Ishikawa (cell line): ENCODE data around the gene TPSAB1.

ENCODE experiments used
- CEBPB ChIP-seq: IDR thresholded peaks from 2 replicates; pipeline ENCODE4 v1.6.1; 2012
- CREB1 ChIP-seq: IDR thresholded peaks from 2 replicates; pipeline ENCODE4 v1.6.1; 2012; ENCODE audit warnings: low read depth
- EGR1 ChIP-seq: IDR thresholded peaks from 2 replicates; pipeline ENCODE4 v1.6.1; 2012
- EP300 ChIP-seq: IDR thresholded peaks from 2 replicates; pipeline ENCODE4 v1.6.1; 2012; ENCODE audit warnings: borderline replicate concordance
- FOXM1 ChIP-seq: IDR thresholded peaks from 2 replicates; pipeline ENCODE4 v1.6.1; 2012; ENCODE audit warnings: low read depth, borderline replicate concordance
- MAX ChIP-seq: IDR thresholded peaks from 2 replicates; pipeline ENCODE4 v1.6.1; 2012
- NFIC ChIP-seq: IDR thresholded peaks from 2 replicates; pipeline ENCODE4 v1.6.1; 2012
- RAD21 ChIP-seq: IDR thresholded peaks from 2 replicates; pipeline ENCODE4 v1.6.1; 2012; ENCODE audit warnings: low read depth
- TAF1 ChIP-seq: IDR thresholded peaks from 2 replicates; pipeline ENCODE4 v1.6.1; 2012; ENCODE audit warnings: low read depth, mild to moderate bottlenecking
- TCF12 ChIP-seq: IDR thresholded peaks from 2 replicates; pipeline ENCODE4 v1.6.1; 2012; ENCODE audit warnings: low read depth
- TEAD4 ChIP-seq: IDR thresholded peaks from 2 replicates; pipeline ENCODE4 v1.6.1; 2012
- YY1 ChIP-seq: IDR thresholded peaks from 2 replicates; pipeline ENCODE4 v1.6.1; 2012; ENCODE audit warnings: low read depth
- ZBTB7A ChIP-seq: IDR thresholded peaks from 2 replicates; pipeline ENCODE4 v1.6.1; 2012; ENCODE audit warnings: low read depth
- TF ChIP-seq, protein P1 (sequence below): IDR thresholded peaks from 2 replicates; pipeline ENCODE4 v1.6.1; 2012
- TF ChIP-seq, protein P2 (sequence below): IDR thresholded peaks from 2 replicates; pipeline ENCODE4 v1.6.1; 2012; ENCODE audit warnings: low read depth, mild to moderate bottlenecking

TPSAB1 gene

GRCh38 chr16:1257561-1258224, 17.2 kb downstream of the TPSAB1 start:
- TF ChIP-seq EGR1 (no peak), FOXM1 (no peak), TAF1 (no peak), CEBPB (no peak)
- TF ChIP-seq, protein P1, sequence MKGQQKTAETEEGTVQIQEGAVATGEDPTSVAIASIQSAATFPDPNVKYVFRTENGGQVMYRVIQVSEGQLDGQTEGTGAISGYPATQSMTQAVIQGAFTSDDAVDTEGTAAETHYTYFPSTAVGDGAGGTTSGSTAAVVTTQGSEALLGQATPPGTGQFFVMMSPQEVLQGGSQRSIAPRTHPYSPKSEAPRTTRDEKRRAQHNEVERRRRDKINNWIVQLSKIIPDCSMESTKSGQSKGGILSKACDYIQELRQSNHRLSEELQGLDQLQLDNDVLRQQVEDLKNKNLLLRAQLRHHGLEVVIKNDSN: no peak

DNA sequence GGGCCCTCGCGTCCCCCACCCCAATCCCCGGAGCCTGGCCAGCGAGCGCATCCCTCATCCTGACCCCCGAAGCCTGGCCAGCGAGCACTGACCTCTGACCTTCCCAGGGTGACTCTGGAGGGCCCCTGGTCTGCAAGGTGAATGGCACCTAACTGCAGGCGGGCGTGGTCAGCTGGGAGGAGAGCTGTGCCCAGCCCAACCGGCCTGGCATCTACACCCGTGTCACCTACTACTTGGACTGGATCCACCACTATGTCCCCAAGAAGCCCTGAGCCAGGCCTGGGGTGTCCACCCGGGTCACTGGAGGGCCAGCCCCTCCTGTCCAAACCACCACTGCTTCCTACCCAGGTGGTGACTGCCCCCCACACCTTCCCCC, 17.7 kb downstream of the TPSAB1 start:
- TF ChIP-seq, protein P2, sequence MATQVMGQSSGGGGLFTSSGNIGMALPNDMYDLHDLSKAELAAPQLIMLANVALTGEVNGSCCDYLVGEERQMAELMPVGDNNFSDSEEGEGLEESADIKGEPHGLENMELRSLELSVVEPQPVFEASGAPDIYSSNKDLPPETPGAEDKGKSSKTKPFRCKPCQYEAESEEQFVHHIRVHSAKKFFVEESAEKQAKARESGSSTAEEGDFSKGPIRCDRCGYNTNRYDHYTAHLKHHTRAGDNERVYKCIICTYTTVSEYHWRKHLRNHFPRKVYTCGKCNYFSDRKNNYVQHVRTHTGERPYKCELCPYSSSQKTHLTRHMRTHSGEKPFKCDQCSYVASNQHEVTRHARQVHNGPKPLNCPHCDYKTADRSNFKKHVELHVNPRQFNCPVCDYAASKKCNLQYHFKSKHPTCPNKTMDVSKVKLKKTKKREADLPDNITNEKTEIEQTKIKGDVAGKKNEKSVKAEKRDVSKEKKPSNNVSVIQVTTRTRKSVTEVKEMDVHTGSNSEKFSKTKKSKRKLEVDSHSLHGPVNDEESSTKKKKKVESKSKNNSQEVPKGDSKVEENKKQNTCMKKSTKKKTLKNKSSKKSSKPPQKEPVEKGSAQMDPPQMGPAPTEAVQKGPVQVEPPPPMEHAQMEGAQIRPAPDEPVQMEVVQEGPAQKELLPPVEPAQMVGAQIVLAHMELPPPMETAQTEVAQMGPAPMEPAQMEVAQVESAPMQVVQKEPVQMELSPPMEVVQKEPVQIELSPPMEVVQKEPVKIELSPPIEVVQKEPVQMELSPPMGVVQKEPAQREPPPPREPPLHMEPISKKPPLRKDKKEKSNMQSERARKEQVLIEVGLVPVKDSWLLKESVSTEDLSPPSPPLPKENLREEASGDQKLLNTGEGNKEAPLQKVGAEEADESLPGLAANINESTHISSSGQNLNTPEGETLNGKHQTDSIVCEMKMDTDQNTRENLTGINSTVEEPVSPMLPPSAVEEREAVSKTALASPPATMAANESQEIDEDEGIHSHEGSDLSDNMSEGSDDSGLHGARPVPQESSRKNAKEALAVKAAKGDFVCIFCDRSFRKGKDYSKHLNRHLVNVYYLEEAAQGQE: no peak
- no peak for TF ChIP-seq ZBTB7A
- TF ChIP-seq TCF12: no peak
- TF ChIP-seq YY1: no peak
- TF ChIP-seq NFIC: no peak
- TF ChIP-seq, protein P1: no peak
- no peak for TF ChIP-seq TAF1
- TF ChIP-seq CREB1: no peak
- no peak for TF ChIP-seq EGR1
- TF ChIP-seq TEAD4: no peak
- TF ChIP-seq EP300: no peak
- TF ChIP-seq CEBPB: no peak
- TF ChIP-seq FOXM1: no peak
- no peak for TF ChIP-seq RAD21
- no peak for TF ChIP-seq MAX

- TF ChIP-seq CEBPB: no peak
- no peak for TF ChIP-seq TAF1
- TF ChIP-seq ZBTB7A: 0 out of 2 replicates have a peak, but pooled peaks have one; percentile 38
- no peak for TF ChIP-seq MAX
- no peak for TF ChIP-seq YY1
- TF ChIP-seq, protein P1: no peak
- TF ChIP-seq TEAD4: no peak
- TF ChIP-seq NFIC: no peak
These were observed 18.6 kb downstream of the TPSAB1 start for GRCh38 chr16:1258906-1259759.

DNA sequence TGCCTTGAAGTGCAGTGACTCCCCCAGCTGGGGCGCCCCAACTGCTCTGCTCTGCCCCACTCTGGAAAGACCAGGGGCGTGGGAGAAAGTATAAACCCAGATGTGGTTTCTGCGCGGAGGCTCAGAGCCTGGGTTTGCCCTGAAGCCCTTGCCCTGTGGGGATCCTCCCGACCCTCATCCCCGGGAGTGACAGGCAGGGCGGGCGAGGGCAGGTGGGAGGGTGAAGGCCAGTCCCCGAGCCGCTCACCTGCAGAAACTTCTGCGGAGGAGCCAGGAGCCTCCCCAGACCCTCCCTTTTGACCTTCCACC, 19.2 kb downstream of the TPSAB1 start:
- TF ChIP-seq EP300: no peak

GRCh38 chr16:1260101-1260680, 19.7 kb downstream of the TPSAB1 start:
- TF ChIP-seq YY1 (no peak), TCF12 (no peak)

DNA sequence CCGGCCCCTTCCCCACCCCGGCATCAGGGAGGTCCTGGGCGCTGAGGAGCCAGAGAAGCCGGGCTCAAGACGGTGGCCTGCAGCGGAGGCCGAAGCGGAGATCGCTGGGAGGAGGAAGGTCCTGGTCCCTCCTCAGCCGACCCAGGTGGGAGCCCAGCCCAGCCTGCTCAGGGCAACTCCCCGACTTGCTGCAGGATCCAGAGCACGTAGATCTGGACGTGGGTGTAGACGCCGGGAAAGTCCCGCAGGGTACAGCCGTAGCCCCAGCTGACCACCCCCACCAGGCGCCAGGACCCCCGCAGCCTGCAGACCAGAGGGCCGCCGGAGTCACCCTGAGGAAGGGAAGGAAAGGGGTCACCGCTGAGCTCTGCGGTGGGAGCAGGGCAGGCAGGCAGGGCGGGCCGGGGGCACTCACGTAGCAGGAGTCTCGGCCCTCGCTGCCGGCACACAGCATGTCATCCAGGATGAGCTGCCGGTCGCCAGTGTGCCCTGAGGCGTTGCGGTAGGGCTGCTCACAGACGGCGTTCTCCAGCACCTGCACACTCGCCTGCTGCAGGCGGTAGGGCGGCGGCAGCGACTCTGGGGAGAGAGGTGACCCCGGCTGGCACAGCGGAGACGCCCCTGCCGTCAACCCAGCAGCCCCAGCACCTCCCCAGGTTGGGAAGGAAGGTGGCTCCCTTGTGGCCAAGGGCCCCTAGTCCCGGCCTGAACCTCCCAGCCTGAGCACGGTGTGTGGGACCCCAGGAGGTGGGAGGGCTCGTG, 20.8 kb downstream of the TPSAB1 start:
- TF ChIP-seq, protein P2: no peak
- no peak for TF ChIP-seq CREB1
- TF ChIP-seq RAD21: no peak
- TF ChIP-seq, protein P1: no peak
- TF ChIP-seq NFIC: no peak
- no peak for TF ChIP-seq TCF12
- TF ChIP-seq ZBTB7A: no peak
- TF ChIP-seq MAX: no peak
- TF ChIP-seq TEAD4: no peak
- TF ChIP-seq EP300: no peak
- no peak for TF ChIP-seq EGR1
- TF ChIP-seq FOXM1: no peak
